GM15510 (cell line): ENCODE measurements around the gene ASZ1.

ENCODE experiments used
- POLR2A ChIP-seq: IDR thresholded peaks from 3 replicates; pipeline ENCODE4 v1.6.1; 2011; ENCODE audit warnings: borderline replicate concordance; ENCODE audit not compliant: insufficient read length; ENCODE audit errors: extremely low read depth

ASZ1 gene

GRCh38 chr7:117381362-117381761 is 45.9 kb downstream of the ASZ1 start:
- TF ChIP-seq POLR2A, result no peak

GRCh38 chr7:117375380-117375779 is 51.9 kb downstream of the ASZ1 start:
- TF ChIP-seq POLR2A, result no peak

DNA sequence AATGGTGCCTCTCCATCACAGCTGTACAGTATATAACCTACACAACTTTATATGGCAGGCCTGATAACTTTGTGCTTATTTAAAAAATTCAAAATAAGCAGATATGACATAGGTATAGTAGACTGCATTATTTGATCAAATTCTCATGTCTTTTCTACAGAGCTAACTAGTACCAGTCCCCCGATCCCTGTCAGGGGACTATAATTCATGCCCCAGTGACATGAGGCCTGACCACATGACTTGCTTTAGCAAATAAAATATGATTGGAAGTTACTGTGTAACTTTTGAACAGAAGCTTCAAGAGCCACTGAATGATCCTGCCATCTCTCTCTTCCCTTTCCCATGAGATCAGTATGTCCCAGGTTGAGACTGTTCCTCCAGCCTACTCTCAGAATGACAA is 55.2 kb downstream of the ASZ1 start:
- no peak for TF ChIP-seq POLR2A

DNA sequence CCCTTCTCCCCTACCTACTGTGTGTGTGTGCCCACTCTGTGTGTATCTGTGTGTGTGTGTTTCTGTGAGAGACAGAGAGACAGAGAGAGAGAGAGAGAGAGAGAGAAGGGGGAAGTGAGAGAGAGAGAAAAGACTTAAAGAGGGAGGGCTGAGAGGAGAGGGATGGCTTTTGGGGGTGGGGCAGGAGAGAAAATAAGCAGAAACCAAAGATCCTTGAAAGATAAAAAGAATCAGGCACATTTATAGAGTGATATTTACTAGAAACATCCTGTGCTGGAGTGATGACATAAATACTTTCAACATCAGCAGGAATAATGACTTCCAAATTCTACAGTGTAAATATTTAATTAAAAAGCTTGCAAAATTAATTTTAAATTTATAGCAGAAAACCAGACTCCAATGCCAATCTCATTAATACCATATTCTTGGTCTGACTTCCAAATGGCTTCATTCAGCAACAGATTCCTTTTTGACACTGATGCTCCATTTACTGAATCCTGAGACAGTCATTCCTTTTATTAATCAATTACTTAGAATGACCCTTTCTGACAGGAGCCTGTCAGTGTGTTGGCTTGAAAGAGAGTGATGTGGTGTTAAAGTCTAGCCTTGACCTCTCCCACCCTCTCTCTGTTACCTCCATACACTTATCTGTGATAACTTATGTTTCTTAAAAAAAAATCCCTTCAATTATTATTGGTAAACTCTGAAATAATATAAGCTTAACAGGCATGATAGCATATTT is 62.8 kb downstream of the ASZ1 start:
- TF ChIP-seq POLR2A, result no peak

DNA sequence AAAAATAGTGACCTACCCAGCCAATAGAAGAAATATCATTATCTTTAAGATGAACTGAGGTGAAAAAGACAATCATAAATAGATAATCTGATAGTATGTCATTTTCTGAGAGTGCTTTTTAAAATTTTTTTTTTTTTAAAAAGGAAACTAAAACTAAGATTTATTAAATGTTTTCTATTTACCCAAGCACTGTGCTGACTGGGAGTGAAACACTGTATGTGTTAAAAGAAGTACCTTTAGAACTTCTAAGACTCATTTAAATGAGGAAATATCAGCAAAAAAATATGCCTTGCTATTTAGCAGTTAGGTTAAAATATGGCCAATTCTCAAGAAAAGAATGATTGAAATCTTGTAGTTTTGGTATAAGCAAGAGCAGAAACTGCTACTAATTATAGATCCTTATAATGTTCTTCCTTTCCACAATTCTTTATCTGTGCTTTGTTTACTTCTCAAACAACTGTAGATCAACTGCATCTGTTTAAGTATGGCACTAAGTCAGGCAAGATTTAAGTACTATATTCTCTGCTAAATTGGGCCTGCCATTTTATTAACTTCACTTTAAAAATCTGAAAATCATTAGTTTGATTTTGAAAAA is 64.9 kb downstream of the ASZ1 start:
- no peak for TF ChIP-seq POLR2A

- TF ChIP-seq POLR2A, result no peak
Observed at GRCh38 chr7:117350027-117350426, 77.3 kb downstream of the ASZ1 start.

DNA sequence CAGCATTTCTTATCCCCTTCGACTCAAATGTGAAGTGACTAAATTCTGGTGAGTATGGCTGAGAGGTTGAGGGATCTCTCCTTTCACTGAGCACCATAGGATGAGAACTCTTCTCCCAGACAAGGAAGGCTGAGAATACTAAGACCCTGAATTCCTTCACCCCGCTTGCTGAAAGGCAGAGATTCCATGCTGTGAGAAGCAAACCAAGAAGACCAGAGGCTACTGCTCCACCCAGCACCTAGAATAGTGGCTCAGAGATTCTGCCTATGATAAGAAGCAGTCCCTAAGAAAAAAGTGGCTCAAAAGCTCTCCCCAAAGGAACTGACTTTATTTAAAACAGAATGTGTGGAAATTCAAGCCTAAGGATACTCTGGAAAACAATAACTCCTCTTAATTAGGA is 77.7 kb downstream of the ASZ1 start:
- TF ChIP-seq POLR2A, result no peak

- no peak for TF ChIP-seq POLR2A
Observed at GRCh38 chr7:117347962-117348672, 79.2 kb downstream of the ASZ1 start.

- TF ChIP-seq POLR2A, result no peak
Observed at GRCh38 chr7:117347480-117347879, 79.8 kb downstream of the ASZ1 start.

- TF ChIP-seq POLR2A, result no peak
Observed at GRCh38 chr7:117346161-117346560, 81.1 kb downstream of the ASZ1 start.

- no peak for TF ChIP-seq POLR2A
Observed at GRCh38 chr7:117338020-117338419, 89.3 kb downstream of the ASZ1 start.

DNA sequence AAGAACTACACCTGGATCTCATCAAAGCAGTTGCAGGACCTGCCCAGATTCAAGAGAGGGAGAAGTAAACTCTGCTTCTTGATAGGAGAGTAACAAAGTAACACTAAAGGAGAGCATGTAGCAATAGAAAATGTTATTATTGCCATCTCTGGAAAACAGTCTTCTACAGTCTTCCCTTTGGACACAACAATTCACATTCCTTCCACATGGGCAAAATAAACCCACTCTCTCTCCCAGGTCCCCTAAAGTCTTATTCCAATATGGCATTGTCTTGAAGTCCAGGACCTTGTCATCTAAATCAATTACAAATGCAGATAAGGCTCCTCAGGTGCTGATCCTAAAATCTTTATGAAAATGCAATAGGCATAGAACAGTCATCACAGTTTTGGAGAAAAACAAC is 94.1 kb downstream of the ASZ1 start:
- no peak for TF ChIP-seq POLR2A

DNA sequence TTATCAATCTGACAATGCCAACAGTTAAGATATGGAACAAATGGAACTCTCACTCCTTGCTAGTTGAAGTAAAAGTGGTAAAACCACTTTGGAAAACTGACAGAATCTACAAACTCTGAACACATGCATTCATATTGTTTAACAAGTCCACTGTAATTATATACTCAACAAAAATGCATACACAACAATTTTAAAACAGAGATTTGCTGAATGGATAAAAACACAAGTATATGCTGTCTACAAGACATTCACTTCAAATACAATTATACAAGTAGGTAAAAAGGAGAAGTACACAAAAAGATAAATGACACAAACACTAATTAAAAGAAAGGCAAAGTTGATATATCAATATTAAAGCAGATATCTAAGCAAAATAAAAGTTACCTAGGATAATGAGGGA is 95.3 kb downstream of the ASZ1 start:
- no peak for TF ChIP-seq POLR2A

DNA sequence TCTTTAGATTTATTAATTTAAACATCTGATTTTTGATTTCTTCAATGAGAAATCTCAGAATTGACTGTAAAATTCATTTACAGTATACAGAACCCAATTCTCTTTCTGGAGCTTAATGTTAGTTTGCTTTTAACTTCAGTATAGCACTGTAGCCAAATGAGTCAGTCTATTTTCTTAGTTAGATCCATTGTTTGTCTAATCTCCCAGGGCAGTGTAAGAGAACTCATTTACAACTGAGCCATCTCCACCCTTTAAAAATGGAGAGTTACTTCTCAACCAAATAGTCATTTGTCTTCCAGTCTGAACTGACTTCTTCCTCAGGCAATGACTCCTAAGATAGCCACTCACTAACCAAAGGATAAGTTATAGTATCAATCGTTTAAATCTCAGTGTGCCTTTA is 101.5 kb downstream of the ASZ1 start:
- TF ChIP-seq POLR2A, result no peak

DNA sequence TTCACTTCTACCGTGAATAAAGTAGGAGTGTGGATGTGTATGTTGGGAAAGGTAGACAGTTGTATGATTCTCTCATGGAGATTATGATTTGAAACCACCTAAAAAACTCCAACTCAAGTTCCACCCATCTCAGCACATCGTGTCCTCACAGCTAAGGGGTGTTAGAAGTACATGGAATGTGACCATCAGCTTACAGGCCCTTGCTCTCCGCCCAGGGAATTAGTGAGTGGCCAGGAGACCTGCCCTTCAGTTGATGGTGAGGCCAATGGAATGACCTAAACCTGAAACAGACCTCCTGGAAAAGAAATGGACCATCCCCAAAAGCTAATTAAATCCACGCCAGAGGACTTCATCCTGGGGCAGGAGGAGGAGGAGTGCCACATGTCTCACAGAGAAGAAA is 102.3 kb downstream of the ASZ1 start:
- no peak for TF ChIP-seq POLR2A
